Calu3 (cell line): ENCODE measurements around the gene PLEKHA6. TPM values are rescaled to one million over a fixed set of nuclear protein-coding genes. Genes with fewer than 3 reads are reported as not detected.

Experiments
- BruUV-seq: library from RNA; stranded (reverse); fragments of 400-500 nt; replicated peaks from 2 replicates; lab custom pipeline; 2021; lab: Mats Ljungman, UMichigan
- CTCF ChIA-PET: fragments of 300-600 bp; sonication (Branson Sonifier 250); formaldehyde crosslinking; loops from one replicate; lab custom pipeline; 2022; ENCODE audit warnings: antibody characterized with exemption; lab: Charles Lee
- DNase-seq: peaks from one replicate; pipeline ENCODE4 v3.0.0; 2022
- H3K27ac Mint-ChIP-seq: one replicate; pipeline ENCODE4 v1.8.0; 2022; ENCODE audit warnings: mixed read lengths; ENCODE audit not compliant: unreplicated experiment
- H3K27me3 Mint-ChIP-seq: one replicate; pipeline ENCODE4 v1.8.0; 2022; ENCODE audit warnings: mixed read lengths; ENCODE audit not compliant: unreplicated experiment
- H3K36me3 Mint-ChIP-seq: one replicate; pipeline ENCODE4 v1.8.0; 2022; ENCODE audit warnings: mild to moderate bottlenecking, moderate library complexity, mixed read lengths; ENCODE audit not compliant: insufficient read depth, unreplicated experiment
- H3K4me1 Mint-ChIP-seq: one replicate; pipeline ENCODE4 v1.8.0; 2022; ENCODE audit warnings: mild to moderate bottlenecking, low read depth, mixed read lengths; ENCODE audit not compliant: unreplicated experiment
- H3K4me3 Mint-ChIP-seq: one replicate; pipeline ENCODE4 v1.8.0; 2022; ENCODE audit warnings: mild to moderate bottlenecking, low read depth, moderate library complexity, mixed read lengths; ENCODE audit not compliant: unreplicated experiment
- H3K9me3 Mint-ChIP-seq: one replicate; pipeline ENCODE4 v1.8.0; 2022; ENCODE audit warnings: low read depth, mixed read lengths; ENCODE audit not compliant: unreplicated experiment
- intact Hi-C: fragments of 100-400 bp; cut with micrococcal nuclease; formaldehyde crosslinking; loops from one replicate; pipeline ENCODE4 v1.10.0; 2022; ENCODE audit not compliant: unreplicated experiment
- total RNA-seq: library from RNA; stranded (reverse); gene quantifications from 2 replicates; pipeline ENCODE4 v1.2.3, GENCODE V29; 2022
- TF ChIP-seq, protein P1 (sequence below): fragments of 200-600 bp; IDR thresholded peaks from one replicate; pipeline ENCODE4 v1.8.0; 2022; ENCODE audit warnings: antibody characterized with exemption; ENCODE audit not compliant: unreplicated experiment

Gene PLEKHA6
- total RNA-seq, 1 experiment from 2014 or later = 101 TPM

DNA sequence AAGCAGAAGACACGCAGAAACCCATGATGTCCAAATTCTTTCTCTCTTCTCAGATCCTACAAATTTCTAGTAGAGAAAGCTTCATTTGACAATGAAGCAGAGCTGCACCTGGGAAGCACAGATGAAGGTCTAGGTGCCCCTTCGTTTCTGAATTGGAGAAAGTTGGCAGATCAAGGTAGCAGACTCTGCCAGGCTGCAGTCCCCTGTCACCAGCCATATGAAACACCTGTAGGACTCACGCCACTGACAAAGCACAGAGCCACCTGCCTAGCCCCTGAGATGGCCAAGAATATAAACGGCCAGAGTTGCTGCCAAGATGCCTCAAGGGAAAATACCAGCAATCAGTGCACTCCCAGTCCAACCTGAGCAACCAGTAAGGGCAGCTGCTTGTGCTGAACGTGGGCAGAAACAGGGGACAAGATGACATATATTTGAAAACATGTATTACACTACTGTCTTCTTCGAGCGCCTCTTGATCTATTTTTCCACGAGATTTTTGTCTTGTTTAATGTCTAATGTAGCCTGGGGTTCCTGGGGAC, 20.6 kb upstream of the PLEKHA6 start:
- Mint-ChIP-seq H3K4me3 (no peak overlapping the region), H3K9me3 (no peaks in the 10 kb centered on the region), H3K27ac (no peak overlapping the region), H3K36me3 (peaks cover 18% of the 10 kb centered on the region), H3K4me1 (no peaks in the 10 kb centered on the region), H3K27me3 (no peaks in the 10 kb centered on the region)
- CTCF ChIA-PET = interaction anchor here (8.3 kb wide), 1 partner anchor 18 kb away, joined by 83 read pairs; no protein-coding TSS in a partner anchor
- TF ChIP-seq, protein P1, sequence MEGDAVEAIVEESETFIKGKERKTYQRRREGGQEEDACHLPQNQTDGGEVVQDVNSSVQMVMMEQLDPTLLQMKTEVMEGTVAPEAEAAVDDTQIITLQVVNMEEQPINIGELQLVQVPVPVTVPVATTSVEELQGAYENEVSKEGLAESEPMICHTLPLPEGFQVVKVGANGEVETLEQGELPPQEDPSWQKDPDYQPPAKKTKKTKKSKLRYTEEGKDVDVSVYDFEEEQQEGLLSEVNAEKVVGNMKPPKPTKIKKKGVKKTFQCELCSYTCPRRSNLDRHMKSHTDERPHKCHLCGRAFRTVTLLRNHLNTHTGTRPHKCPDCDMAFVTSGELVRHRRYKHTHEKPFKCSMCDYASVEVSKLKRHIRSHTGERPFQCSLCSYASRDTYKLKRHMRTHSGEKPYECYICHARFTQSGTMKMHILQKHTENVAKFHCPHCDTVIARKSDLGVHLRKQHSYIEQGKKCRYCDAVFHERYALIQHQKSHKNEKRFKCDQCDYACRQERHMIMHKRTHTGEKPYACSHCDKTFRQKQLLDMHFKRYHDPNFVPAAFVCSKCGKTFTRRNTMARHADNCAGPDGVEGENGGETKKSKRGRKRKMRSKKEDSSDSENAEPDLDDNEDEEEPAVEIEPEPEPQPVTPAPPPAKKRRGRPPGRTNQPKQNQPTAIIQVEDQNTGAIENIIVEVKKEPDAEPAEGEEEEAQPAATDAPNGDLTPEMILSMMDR = no peak
- peak; percentile 33 for DNase-seq
- no TSS peak for BruUV-seq
- intact Hi-C loops = no loop called here

DNA sequence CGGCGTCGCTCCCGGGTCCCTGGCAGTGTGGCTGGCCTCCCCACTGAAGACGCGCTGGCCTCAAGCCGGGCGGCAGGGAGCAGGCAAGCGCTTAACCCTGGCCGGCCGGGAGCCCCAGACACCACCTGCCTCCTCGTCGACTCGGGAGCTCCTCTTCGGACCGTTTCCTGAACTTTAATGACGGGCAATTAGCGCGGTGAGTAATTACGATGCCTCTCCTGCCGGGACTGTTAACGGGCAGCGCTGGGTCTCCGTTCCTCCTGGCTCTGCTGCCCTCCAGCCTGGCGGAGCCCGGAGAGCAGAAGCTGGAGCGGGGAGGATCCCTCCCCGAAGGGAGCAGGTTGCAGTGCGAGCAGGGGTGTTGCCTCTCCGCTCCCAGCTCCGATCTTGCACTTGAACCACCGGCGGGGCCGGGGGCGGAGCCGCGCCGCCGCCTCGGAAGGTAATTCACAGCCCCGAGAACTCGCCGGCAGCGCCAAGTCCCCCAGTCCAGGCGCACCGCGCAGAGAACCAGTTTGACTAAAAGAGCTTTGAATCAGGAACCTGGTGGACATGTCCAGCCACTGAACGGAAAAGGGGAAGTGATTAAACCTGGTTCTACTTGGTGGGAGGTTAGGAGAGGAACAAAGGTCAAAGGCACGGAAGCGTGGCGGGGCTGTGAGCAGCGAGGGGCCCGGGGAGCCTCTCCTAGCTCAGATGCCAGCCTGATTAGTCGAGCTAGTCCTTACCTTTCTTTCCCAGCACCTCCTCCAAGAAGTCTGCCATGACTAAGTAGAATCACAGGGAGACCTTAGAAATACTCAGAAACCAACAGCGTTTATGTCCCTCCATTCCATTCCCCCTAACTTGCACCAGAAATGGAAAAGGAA, 18.3 kb upstream of the PLEKHA6 start:
- Mint-ChIP-seq H3K27ac (peak overlapping the region; percentile 76), H3K4me1 (no peaks in the 10 kb centered on the region), H3K9me3 (no peaks in the 10 kb centered on the region), H3K4me3 (no peak overlapping the region), H3K27me3 (no peaks in the 10 kb centered on the region), H3K36me3 (peaks cover 18% of the 10 kb centered on the region)
- intact Hi-C loops = loop anchor here (1.0 kb wide), 1 partner anchor 20 kb away; no protein-coding TSS in a partner anchor
- CTCF ChIA-PET = interaction anchor here (0.7 to 8.3 kb wide), 7 partner anchors 9 to 429 kb away, joined by 3 to 83 read pairs (median 3); no protein-coding TSS in a partner anchor
- peak; percentile 80 for DNase-seq
- no TSS peak for BruUV-seq
- TF ChIP-seq, protein P1 = no peak

DNA sequence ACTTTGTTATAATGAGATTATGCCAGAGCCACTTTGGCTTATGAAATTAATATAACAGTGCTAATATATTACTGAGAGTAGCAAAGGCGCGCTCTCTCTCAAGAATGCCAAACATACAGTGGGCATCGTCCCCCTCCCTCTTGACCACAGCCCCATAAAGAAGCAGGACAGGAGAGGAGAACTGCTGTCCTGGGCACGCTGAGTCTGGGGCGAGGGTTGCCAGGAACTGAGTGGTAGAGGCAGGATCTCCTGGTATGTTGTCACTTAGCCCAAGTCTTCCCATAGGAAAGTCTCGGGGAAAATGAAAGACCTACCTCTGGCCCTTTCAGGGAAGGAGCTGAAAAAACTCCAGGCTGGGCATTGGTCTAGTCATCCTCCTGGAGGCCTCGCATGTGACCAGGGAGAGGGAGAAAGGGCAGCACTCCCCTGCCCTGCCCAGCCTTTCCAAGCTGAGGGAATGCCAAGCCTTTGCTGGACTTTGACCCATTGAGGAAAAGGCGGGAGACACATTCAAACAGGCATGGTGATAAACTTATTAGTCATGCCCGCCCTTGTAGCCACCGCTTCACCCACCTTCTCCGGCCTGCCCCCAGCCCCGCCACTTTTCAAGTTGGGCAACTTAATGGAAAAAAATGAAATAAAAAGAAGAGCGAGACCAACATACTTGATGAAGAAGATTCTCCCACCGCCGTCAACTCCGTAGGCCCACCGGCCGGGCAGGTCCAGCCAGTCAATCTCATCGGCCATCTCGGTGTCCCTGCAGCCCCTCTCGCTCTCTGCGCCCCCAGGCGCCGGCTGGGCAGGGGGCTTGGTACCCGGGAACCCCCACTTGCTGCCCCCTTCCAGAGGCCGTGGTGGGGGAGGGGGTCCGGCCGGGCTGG, 17.4 kb upstream of the PLEKHA6 start:
- H3K27me3 Mint-ChIP-seq = no peaks in the 10 kb centered on the region
- H3K36me3 Mint-ChIP-seq = peaks cover 18% of the 10 kb centered on the region
- CTCF ChIA-PET = interaction anchor here (0.6 to 8.3 kb wide), 6 partner anchors 17 to 430 kb away, joined by 3 to 83 read pairs (median 3); no protein-coding TSS in a partner anchor
- no peaks in the 10 kb centered on the region for H3K9me3 Mint-ChIP-seq
- H3K27ac Mint-ChIP-seq = peak overlapping the region; percentile 76
- TF ChIP-seq, protein P1 = no peak
- peak; percentile 84 for DNase-seq
- TSS peak; percentile 75 for BruUV-seq
- peaks cover 6% of the 10 kb centered on the region for H3K4me1 Mint-ChIP-seq
- no peak overlapping the region for H3K4me3 Mint-ChIP-seq
- intact Hi-C loops = no loop called here

DNA sequence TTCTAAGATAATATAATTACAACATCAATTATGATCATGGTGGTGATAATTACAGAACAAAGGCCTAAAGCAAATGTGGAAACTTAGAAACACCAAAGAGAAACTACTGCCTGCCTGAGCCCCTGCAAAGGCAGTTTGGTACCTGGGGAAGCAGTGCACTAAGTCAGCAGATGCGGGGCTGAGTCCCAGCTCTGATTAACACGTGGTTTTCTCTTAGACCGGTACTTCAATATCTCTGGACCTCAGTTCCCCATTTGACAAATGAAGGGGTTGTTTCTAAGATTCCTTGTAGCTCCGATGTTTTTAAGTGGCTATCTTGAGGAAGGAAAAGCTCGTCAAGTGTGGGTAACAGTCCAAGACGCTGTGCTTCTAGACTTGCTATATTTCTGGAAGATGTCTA, 16.7 kb upstream of the PLEKHA6 start:
- peaks cover 13% of the 10 kb centered on the region for H3K4me1 Mint-ChIP-seq
- DNase-seq = no peak
- BruUV-seq = no TSS peak
- H3K4me3 Mint-ChIP-seq = no peak overlapping the region
- peak overlapping the region; percentile 76 for H3K27ac Mint-ChIP-seq
- CTCF ChIA-PET = interaction anchor here (8.3 kb wide), 1 partner anchor 22 kb away, joined by 83 read pairs; no protein-coding TSS in a partner anchor
- intact Hi-C loops = no loop called here
- H3K9me3 Mint-ChIP-seq = no peaks in the 10 kb centered on the region
- TF ChIP-seq, protein P1 = no peak
- no peaks in the 10 kb centered on the region for H3K27me3 Mint-ChIP-seq
- H3K36me3 Mint-ChIP-seq = peaks cover 18% of the 10 kb centered on the region
